Tibial nerve (tissue), 4 donors: ENCODE data around the gene ACTA1. TPM values are rescaled to one million over a fixed set of nuclear protein-coding genes. Genes with fewer than 3 reads are reported as not detected.

ENCODE experiments used
- DNase-seq, 2 donors: peaks; one replicate each; pipeline ENCODE4 v3.0.0-alpha.2; 2019; ENCODE audit warnings: low spot score in 2 of 2
- H3K27ac ChIP-seq, 4 donors: fragments of 200-600 bp; sonication (generic) in 3 of 4; one replicate each; pipeline ENCODE4 v1.5.1; 2017 to 2019; ENCODE audit warnings: mild to moderate bottlenecking in 1 of 4
- H3K27me3 ChIP-seq, 2 donors: fragments of 200-600 bp; sonication (generic) in 1 of 2; one replicate each; pipeline versions ENCODE4 v1.5.1 to v1.6.0; 2017 to 2019
- H3K36me3 ChIP-seq, 3 donors: fragments of 200-600 bp; sonication (generic); one replicate each; pipeline ENCODE4 v1.5.1; 2018 to 2019
- H3K4me1 ChIP-seq, 4 donors: fragments of 200-600 bp; sonication (generic) in 3 of 4; one replicate each; pipeline ENCODE4 v1.5.1; 2017 to 2019
- H3K4me3 ChIP-seq, 4 donors: fragments of 200-600 bp; sonication (generic) in 3 of 4; one replicate each; pipeline ENCODE4 v1.5.1; 2017 to 2019; ENCODE audit warnings: mild to moderate bottlenecking in 1 of 4, moderate library complexity in 1 of 4
- H3K9me3 ChIP-seq, 4 donors: fragments of 200-600 bp; sonication (generic) in 3 of 4; one replicate each; pipeline ENCODE4 v1.5.1; 2017 to 2019
- CTCF ChIP-seq, 5 experiments: fragments of 200-600 bp in 3 of 5; fragments of 450-650 bp in 2 of 5; sonication (generic) in 3 of 5; IDR thresholded peaks; one replicate each; pipeline ENCODE4 v1.5.1; 2016 to 2019; ENCODE audit warnings: antibody characterized with exemption in 5 of 5, mild to moderate bottlenecking in 3 of 5, moderate library complexity in 2 of 5
- EP300 ChIP-seq, 2 donors: sonication (generic); formaldehyde crosslinking; IDR thresholded peaks; one replicate each; pipeline ENCODE4 v1.6.1; 2017; ENCODE audit warnings: antibody characterized with exemption in 2 of 2, mild to moderate bottlenecking in 1 of 2
- POLR2A ChIP-seq, 2 donors: fragments of 450-650 bp; IDR thresholded peaks; one replicate each; pipeline ENCODE4 v1.6.1; 2017; ENCODE audit warnings: antibody characterized with exemption in 2 of 2, mild to moderate bottlenecking in 2 of 2, moderate library complexity in 2 of 2
- WGBS, 2 donors: methylation state at CpG; one replicate each; pipeline ENCODE4 v1.1.5; 2018; 5-methylcytosine and 5-hydroxymethylcytosine counted together
- total RNA-seq, 4 donors: library from RNA; depleted of rRNA; stranded (reverse); fragments of >200 nt; gene quantifications; one replicate each; pipeline ENCODE4 v1.1.0, GENCODE V29; 2016

ACTA1 gene
- total RNA-seq, 4 donors from 2014 or later: 0.39 to 1.0 TPM; not detected in 2

- DNase-seq: no peak
- Histone ChIP-seq H3K27me3 (no peaks in the 10 kb centered on the region), H3K4me3 (no peak overlapping the region), H3K9me3 (no peaks in the 10 kb centered on the region), H3K27ac (no peak overlapping the region), H3K4me1 (peaks cover 0 to 3% (median 0%) of the 10 kb centered on the region in 4 donors), H3K36me3 (peaks cover 0 to 95% (median 8%) of the 10 kb centered on the region in 3 donors)
- TF ChIP-seq EP300 (IDR thresholded peaks at IDR 0.05) (no peak), POLR2A (IDR thresholded peaks at IDR 0.05) (no peak), CTCF (IDR thresholded peaks at IDR 0.05) (no peak)
- 90 to 100% methylated on average over 2 of the region's 2 CpGs for WGBS, 2 donors
These were observed 40.6 kb upstream of the ACTA1 start for GRCh38 chr1:229474509-229474908.

GRCh38 chr1:229471175-229471574 lies 37.3 kb upstream of the ACTA1 start:
- DNase-seq: no peak
- no peak for TF ChIP-seq EP300 (IDR thresholded peaks at IDR 0.05)
- no peak for TF ChIP-seq POLR2A (IDR thresholded peaks at IDR 0.05)
- TF ChIP-seq CTCF (IDR thresholded peaks at IDR 0.05): no peak
- no peaks in the 10 kb centered on the region for H3K27me3 ChIP-seq
- peaks cover 0 to 94% (median 8%) of the 10 kb centered on the region in 3 donors for H3K36me3 ChIP-seq
- no peaks in the 10 kb centered on the region for H3K4me1 ChIP-seq
- H3K4me3 ChIP-seq: no peak overlapping the region
- no peak overlapping the region for H3K27ac ChIP-seq
- 96 to 98% methylated on average over 3 of the region's 3 CpGs for WGBS, 2 donors
- H3K9me3 ChIP-seq: no peaks in the 10 kb centered on the region

GRCh38 chr1:229470406-229471043 lies 36.6 kb upstream of the ACTA1 start:
- WGBS, 2 donors: 89 to 93% methylated on average over 8 of the region's 8 CpGs
- H3K4me1 ChIP-seq: no peaks in the 10 kb centered on the region

GRCh38 chr1:229466887-229467286 lies 33.0 kb upstream of the ACTA1 start:
- no peaks in the 10 kb centered on the region for H3K9me3 ChIP-seq
- H3K4me3 ChIP-seq: no peak overlapping the region
- H3K36me3 ChIP-seq: peaks cover 0 to 95% (median 11%) of the 10 kb centered on the region in 3 donors
- H3K27ac ChIP-seq: no peak overlapping the region
- 99 to 100% methylated on average over 1 of the region's 1 CpG for WGBS, 2 donors
- H3K27me3 ChIP-seq: no peaks in the 10 kb centered on the region
- DNase-seq: no peak
- TF ChIP-seq EP300 (IDR thresholded peaks at IDR 0.05) (no peak), CTCF (IDR thresholded peaks at IDR 0.05) (no peak), POLR2A (IDR thresholded peaks at IDR 0.05) (no peak)
- H3K4me1 ChIP-seq: no peaks in the 10 kb centered on the region

More at GRCh38 chr1:229470406-229471043, 36.6 kb upstream of the ACTA1 start:
- Histone ChIP-seq H3K27ac (no peak overlapping the region), H3K4me3 (no peak overlapping the region), H3K9me3 (no peaks in the 10 kb centered on the region), H3K27me3 (no peaks in the 10 kb centered on the region), H3K36me3 (peaks cover 0 to 94% (median 10%) of the 10 kb centered on the region in 3 donors)
- no peak for DNase-seq
- TF ChIP-seq POLR2A (IDR thresholded peaks at IDR 0.05) (no peak), CTCF (IDR thresholded peaks at IDR 0.05) (no peak), EP300 (IDR thresholded peaks at IDR 0.05) (no peak)

GRCh38 chr1:229464672-229465071 lies 30.8 kb upstream of the ACTA1 start:
- Histone ChIP-seq H3K4me3 (no peak overlapping the region), H3K27me3 (no peaks in the 10 kb centered on the region), H3K36me3 (peaks cover 0 to 96% (median 11%) of the 10 kb centered on the region in 3 donors)

More at GRCh38 chr1:229464672-229465071, 30.8 kb upstream of the ACTA1 start:
- TF ChIP-seq EP300 (IDR thresholded peaks at IDR 0.05): no peak
- no peak for TF ChIP-seq POLR2A (IDR thresholded peaks at IDR 0.05)
- no peak for TF ChIP-seq CTCF (IDR thresholded peaks at IDR 0.05)
- Histone ChIP-seq H3K9me3 (no peaks in the 10 kb centered on the region), H3K27ac (no peak overlapping the region), H3K4me1 (no peaks in the 10 kb centered on the region)
- no peak for DNase-seq
- WGBS, 2 donors: 95% methylated on average over 8 of the region's 8 CpGs
